Measurements from ENCODE around the gene NPAT.
A peak's percentile ranks its signal among the peaks of the same experiment; 100 is the strongest.

DNA sequence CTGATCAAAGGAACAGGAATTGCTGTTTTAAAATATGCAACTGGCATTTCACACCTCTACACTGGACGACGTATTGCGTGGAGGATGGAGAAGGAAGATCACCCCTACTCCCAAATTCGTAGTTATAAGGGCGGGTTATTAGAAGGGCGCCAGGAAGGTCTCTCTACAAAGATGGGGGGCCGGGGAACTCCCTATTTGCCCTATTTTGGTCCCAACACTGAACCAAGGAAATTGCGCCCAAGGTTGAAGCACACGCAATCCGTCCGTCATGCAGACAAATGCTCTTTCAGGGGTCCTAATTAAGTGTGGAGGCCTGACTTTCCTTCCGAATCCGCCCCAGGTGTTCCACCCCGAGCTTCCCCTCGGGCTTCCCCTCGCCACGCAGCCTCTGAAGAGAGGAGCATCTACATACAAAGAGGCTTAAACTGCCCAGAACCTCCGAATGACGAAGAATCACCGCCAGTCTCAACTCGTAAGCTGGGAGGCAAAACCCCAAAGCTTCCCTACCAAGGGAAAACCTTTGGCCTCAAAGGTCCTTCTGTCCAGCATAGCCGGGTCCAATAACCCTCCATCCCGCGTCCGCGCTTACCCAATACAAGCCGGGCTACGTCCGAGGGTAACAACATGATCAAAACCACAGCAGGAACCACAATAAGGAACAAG lies 396 bp downstream of the NPAT start:
- TF ChIP-seq CAMTA2 (CRISPR knock-in tag; conservative IDR thresholded peaks at IDR 0.05): no peak
- TF ChIP-seq, protein P1, sequence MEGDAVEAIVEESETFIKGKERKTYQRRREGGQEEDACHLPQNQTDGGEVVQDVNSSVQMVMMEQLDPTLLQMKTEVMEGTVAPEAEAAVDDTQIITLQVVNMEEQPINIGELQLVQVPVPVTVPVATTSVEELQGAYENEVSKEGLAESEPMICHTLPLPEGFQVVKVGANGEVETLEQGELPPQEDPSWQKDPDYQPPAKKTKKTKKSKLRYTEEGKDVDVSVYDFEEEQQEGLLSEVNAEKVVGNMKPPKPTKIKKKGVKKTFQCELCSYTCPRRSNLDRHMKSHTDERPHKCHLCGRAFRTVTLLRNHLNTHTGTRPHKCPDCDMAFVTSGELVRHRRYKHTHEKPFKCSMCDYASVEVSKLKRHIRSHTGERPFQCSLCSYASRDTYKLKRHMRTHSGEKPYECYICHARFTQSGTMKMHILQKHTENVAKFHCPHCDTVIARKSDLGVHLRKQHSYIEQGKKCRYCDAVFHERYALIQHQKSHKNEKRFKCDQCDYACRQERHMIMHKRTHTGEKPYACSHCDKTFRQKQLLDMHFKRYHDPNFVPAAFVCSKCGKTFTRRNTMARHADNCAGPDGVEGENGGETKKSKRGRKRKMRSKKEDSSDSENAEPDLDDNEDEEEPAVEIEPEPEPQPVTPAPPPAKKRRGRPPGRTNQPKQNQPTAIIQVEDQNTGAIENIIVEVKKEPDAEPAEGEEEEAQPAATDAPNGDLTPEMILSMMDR (IDR thresholded peaks at IDR 0.05 in 2 of 3, conservative IDR thresholded peaks at IDR 0.05 in 1 of 3; ENCODE audit: insufficient read depth in 2 of 3, low read depth in 1 of 3, low read length in 3 of 3): no peak
- no peak for TF ChIP-seq JUN (IDR thresholded peaks at IDR 0.05; ENCODE audit: borderline replicate concordance, low read depth, low read length)
- peak; percentile 69; the same call in 1 of the 2 replicates for TF ChIP-seq JUN (CRISPR knock-in tag; IDR thresholded peaks at IDR 0.05; ENCODE audit: borderline replicate concordance)
- no peak for TF ChIP-seq MYC (IDR thresholded peaks at IDR 0.05; ENCODE audit: low read depth, low read length)
- no peak for TF ChIP-seq MYC (CRISPR knock-in tag; IDR thresholded peaks at IDR 0.05; ENCODE audit: borderline replicate concordance, low read depth)
- TF ChIP-seq KLF1 (tag; IDR thresholded peaks at IDR 0.05): no peak
- TF ChIP-seq POLR2A (conservative IDR thresholded peaks at IDR 0.05): no peak; the same call in none of the 2 replicates
- TF ChIP-seq, protein P2, sequence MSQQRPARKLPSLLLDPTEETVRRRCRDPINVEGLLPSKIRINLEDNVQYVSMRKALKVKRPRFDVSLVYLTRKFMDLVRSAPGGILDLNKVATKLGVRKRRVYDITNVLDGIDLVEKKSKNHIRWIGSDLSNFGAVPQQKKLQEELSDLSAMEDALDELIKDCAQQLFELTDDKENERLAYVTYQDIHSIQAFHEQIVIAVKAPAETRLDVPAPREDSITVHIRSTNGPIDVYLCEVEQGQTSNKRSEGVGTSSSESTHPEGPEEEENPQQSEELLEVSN (IDR thresholded peaks at IDR 0.05; ENCODE audit: borderline replicate concordance in 1 of 2, extremely low read depth in 1 of 2, insufficient read depth in 1 of 2, insufficient read length in 1 of 2, low read depth in 1 of 2, low read length in 1 of 2, poor library complexity in 1 of 2, severe bottlenecking in 1 of 2): peak in 1 of 2 experiments; percentile 94
- TF ChIP-seq NR4A1 (CRISPR knock-in tag; IDR thresholded peaks at IDR 0.05): no peak
- TF ChIP-seq NR4A1 (tag; IDR thresholded peaks at IDR 0.05): no peak
- TF ChIP-seq ZNF263 (CRISPR knock-in tag; IDR thresholded peaks at IDR 0.05; ENCODE audit: borderline replicate concordance): no peak
- TF ChIP-seq, protein P3, sequence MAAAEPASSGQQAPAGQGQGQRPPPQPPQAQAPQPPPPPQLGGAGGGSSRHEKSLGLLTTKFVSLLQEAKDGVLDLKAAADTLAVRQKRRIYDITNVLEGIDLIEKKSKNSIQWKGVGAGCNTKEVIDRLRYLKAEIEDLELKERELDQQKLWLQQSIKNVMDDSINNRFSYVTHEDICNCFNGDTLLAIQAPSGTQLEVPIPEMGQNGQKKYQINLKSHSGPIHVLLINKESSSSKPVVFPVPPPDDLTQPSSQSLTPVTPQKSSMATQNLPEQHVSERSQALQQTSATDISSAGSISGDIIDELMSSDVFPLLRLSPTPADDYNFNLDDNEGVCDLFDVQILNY (CRISPR knock-in tag; IDR thresholded peaks at IDR 0.05): no peak
- TF ChIP-seq, protein P4, sequence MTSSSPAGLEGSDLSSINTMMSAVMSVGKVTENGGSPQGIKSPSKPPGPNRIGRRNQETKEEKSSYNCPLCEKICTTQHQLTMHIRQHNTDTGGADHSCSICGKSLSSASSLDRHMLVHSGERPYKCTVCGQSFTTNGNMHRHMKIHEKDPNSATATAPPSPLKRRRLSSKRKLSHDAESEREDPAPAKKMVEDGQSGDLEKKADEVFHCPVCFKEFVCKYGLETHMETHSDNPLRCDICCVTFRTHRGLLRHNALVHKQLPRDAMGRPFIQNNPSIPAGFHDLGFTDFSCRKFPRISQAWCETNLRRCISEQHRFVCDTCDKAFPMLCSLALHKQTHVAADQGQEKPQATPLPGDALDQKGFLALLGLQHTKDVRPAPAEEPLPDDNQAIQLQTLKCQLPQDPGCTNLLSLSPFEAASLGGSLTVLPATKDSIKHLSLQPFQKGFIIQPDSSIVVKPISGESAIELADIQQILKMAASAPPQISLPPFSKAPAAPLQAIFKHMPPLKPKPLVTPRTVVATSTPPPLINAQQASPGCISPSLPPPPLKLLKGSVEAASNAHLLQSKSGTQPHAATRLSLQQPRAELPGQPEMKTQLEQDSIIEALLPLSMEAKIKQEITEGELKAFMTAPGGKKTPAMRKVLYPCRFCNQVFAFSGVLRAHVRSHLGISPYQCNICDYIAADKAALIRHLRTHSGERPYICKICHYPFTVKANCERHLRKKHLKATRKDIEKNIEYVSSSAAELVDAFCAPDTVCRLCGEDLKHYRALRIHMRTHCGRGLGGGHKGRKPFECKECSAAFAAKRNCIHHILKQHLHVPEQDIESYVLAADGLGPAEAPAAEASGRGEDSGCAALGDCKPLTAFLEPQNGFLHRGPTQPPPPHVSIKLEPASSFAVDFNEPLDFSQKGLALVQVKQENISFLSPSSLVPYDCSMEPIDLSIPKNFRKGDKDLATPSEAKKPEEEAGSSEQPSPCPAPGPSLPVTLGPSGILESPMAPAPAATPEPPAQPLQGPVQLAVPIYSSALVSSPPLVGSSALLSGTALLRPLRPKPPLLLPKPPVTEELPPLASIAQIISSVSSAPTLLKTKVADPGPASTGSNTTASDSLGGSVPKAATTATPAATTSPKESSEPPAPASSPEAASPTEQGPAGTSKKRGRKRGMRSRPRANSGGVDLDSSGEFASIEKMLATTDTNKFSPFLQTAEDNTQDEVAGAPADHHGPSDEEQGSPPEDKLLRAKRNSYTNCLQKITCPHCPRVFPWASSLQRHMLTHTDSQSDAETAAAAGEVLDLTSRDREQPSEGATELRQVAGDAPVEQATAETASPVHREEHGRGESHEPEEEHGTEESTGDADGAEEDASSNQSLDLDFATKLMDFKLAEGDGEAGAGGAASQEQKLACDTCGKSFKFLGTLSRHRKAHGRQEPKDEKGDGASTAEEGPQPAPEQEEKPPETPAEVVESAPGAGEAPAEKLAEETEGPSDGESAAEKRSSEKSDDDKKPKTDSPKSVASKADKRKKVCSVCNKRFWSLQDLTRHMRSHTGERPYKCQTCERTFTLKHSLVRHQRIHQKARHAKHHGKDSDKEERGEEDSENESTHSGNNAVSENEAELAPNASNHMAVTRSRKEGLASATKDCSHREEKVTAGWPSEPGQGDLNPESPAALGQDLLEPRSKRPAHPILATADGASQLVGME (CRISPR knock-in tag; IDR thresholded peaks at IDR 0.05): no peak
- no peak for TF ChIP-seq FOXA1 (IDR thresholded peaks at IDR 0.05; ENCODE audit: borderline replicate concordance)
- no peak for TF ChIP-seq CHD1 (IDR thresholded peaks at IDR 0.05; ENCODE audit: low read length)
- no peak for TF ChIP-seq STAG1 (CRISPR knock-in tag; IDR thresholded peaks at IDR 0.05; ENCODE audit: borderline replicate concordance)

Measured in K562 (cell line).